HCT116 (cell line): Measurements from ENCODE around the gene IQCN. TPM values are rescaled to one million over a fixed set of nuclear protein-coding genes. Genes with fewer than 3 reads are reported as not detected.

Experiments
- ATAC-seq: fragments of 200-7000 bp; cut with Tn5 transposase; 2 replicates; pipeline ENCODE4 v1.9.1; 2020; ENCODE audit warnings: mild to moderate bottlenecking, moderate library complexity
- BruUV-seq: library from RNA; stranded (reverse); fragments of 400-500 nt; replicated peaks from 2 replicates; lab custom pipeline; 2021; lab: Mats Ljungman, UMichigan
- CTCF ChIA-PET: fragments of 300-600 bp; sonication (Branson Sonifier 250); formaldehyde crosslinking; loops from one replicate; lab custom pipeline; 2021; ENCODE audit warnings: antibody characterized with exemption; lab: Charles Lee
- POLR2A ChIA-PET: fragments of 300-600, 350-600 bp; sonication (Branson Sonifier 250); formaldehyde crosslinking; loops from one replicate; lab custom pipeline; 2021; ENCODE audit warnings: antibody characterized with exemption; lab: Charles Lee
- RAD21 ChIA-PET, 2 experiments: fragments of 300-600 bp; sonication (Branson Sonifier 250); formaldehyde crosslinking; loops; one replicate each; lab custom pipeline; 2023; ENCODE audit warnings: low total read pairs in 2 of 2; ENCODE audit not compliant: uncharacterized antibody in 2 of 2, unreplicated experiment in 2 of 2, low non-redundant PET in 1 of 2; lab: Charles Lee
- DNase-seq: peaks from one replicate; pipeline ENCODE4 v3.0.0-alpha.2; 2010; ENCODE audit warnings: low read depth, low spot score
- H2AFZ ChIP-seq: fragments of 200-600 bp; shearing (Covaris generic), sonication (generic); 2 replicates; pipeline ENCODE4 v1.6.1; 2017; ENCODE audit warnings: low read depth, mixed run types, mixed read lengths, antibody characterized with exemption, low read length; ENCODE audit not compliant: poor library complexity, severe bottlenecking
- H3K27ac ChIP-seq: 2 replicates; pipeline ENCODE4 v1.5.1; 2012; ENCODE audit warnings: low read depth, low read length
- H3K27me3 ChIP-seq: fragments of 200-600 bp; sonication (generic); 2 replicates; pipeline ENCODE4 v1.6.1; 2016; ENCODE audit warnings: mixed run types, low read length, mixed read lengths; ENCODE audit not compliant: insufficient read depth
- H3K36me3 ChIP-seq, 2 experiments: fragments of 200-500 bp in 1 of 2; fragments of 200-600 bp in 1 of 2; sonication (Bioruptor generic) in 1 of 2; sonication (generic) in 1 of 2; 2 replicates each; pipeline versions ENCODE4 v1.5.1 to v1.6.1; 2014 to 2016; ENCODE audit warnings: low read length in 2 of 2, inconsistent platforms in 1 of 2, mixed read lengths in 1 of 2, mixed run types in 1 of 2; ENCODE audit not compliant: insufficient read depth in 2 of 2, control insufficient read depth in 1 of 2
- H3K4me1 ChIP-seq, 2 experiments: fragments of 200-600 bp in 1 of 2; sonication (generic) in 1 of 2; 2 replicates each; pipeline versions ENCODE4 v1.5.1 to v1.6.1; 2012 to 2017; ENCODE audit warnings: low read length in 2 of 2, inconsistent platforms in 1 of 2, mild to moderate bottlenecking in 1 of 2, mixed read lengths in 1 of 2, mixed run types in 1 of 2, moderate library complexity in 1 of 2; ENCODE audit not compliant: insufficient read depth in 2 of 2, control insufficient read depth in 1 of 2
- H3K4me2 ChIP-seq: fragments of 200-600 bp; sonication (generic); 2 replicates; pipeline ENCODE4 v1.6.1; 2017; ENCODE audit warnings: mixed run types, low read length, mixed read lengths
- H3K4me3 ChIP-seq, 2 experiments: fragments of 200-600 bp in 1 of 2; sonication (generic) in 1 of 2; replicated peaks in 1 of 2; 2 replicates each; pipeline ENCODE4 v1.5.1; 2011 to 2016; ENCODE audit warnings: low read length in 2 of 2, control low read depth in 1 of 2, low read depth in 1 of 2, mild to moderate bottlenecking in 1 of 2, mixed read lengths in 1 of 2, mixed run types in 1 of 2
- H3K79me2 ChIP-seq: fragments of 200-600 bp; sonication (generic); 2 replicates; pipeline ENCODE4 v1.6.1; 2017; ENCODE audit warnings: mild to moderate bottlenecking, mixed run types, low read length, moderate library complexity, mixed read lengths; ENCODE audit not compliant: insufficient read depth
- H3K9ac ChIP-seq: fragments of 200-600 bp; sonication (generic); 2 replicates; pipeline ENCODE4 v1.6.1; 2016; ENCODE audit warnings: low read length, mixed read lengths
- H3K9me2 ChIP-seq: fragments of 200-600 bp; sonication (generic), shearing (Covaris generic); 2 replicates; pipeline ENCODE4 v1.6.1; 2017; ENCODE audit warnings: mixed run types, mild to moderate bottlenecking, moderate library complexity; ENCODE audit not compliant: insufficient read depth
- H3K9me3 ChIP-seq, 2 experiments: fragments of 200-500 bp in 1 of 2; fragments of 200-600 bp in 1 of 2; sonication (Bioruptor generic) in 1 of 2; sonication (generic) in 1 of 2; 2 replicates each; pipeline ENCODE4 v1.6.1; 2014 to 2017; ENCODE audit warnings: low read length in 2 of 2, mixed read lengths in 2 of 2, inconsistent platforms in 1 of 2, low read depth in 1 of 2, mild to moderate bottlenecking in 1 of 2, mixed run types in 1 of 2, moderate library complexity in 1 of 2; ENCODE audit not compliant: control insufficient read depth in 1 of 2, insufficient read depth in 1 of 2
- H4K20me1 ChIP-seq: fragments of 200-600 bp; sonication (generic), shearing (Covaris generic); 2 replicates; pipeline ENCODE4 v1.6.1; 2017; ENCODE audit warnings: mixed run types, mild to moderate bottlenecking, moderate library complexity; ENCODE audit not compliant: insufficient read depth
- ELF1 ChIP-seq: IDR thresholded peaks from 2 replicates; pipeline ENCODE4 v1.6.1; 2012; ENCODE audit warnings: low read depth, borderline replicate concordance
- EZH2phosphoT487 ChIP-seq: fragments of 200-600 bp; IDR thresholded peaks from 2 replicates; pipeline ENCODE4 v1.6.1; 2018; ENCODE audit warnings: antibody characterized with exemption, borderline replicate concordance
- POLR2A ChIP-seq: IDR thresholded peaks from 2 replicates; pipeline ENCODE4 v1.7.0; 2011; ENCODE audit warnings: borderline replicate concordance; ENCODE audit not compliant: insufficient read depth, insufficient read length; ENCODE audit errors: extremely low read depth
- RAD21 ChIP-seq: IDR thresholded peaks from 2 replicates; pipeline ENCODE4 v1.6.1; 2012; ENCODE audit warnings: low read depth, mild to moderate bottlenecking
- SIN3A ChIP-seq: IDR thresholded peaks from 2 replicates; pipeline ENCODE4 v1.6.1; 2012; ENCODE audit warnings: low read depth
- ZFX ChIP-seq: fragments of 450-650 bp; IDR thresholded peaks from 2 replicates; pipeline ENCODE4 v1.6.1; 2017
- ZNF274 ChIP-seq: fragments of 200-500 bp; sonication (Bioruptor generic); IDR thresholded peaks from 2 replicates; pipeline ENCODE4 v1.6.1; 2014; ENCODE audit warnings: mild to moderate bottlenecking, low read depth, low read length, inconsistent platforms
- intact Hi-C: fragments of 100-400 bp; cut with micrococcal nuclease; formaldehyde crosslinking; loops from 2 replicates; pipeline ENCODE4 v1.10.0; 2022
- total RNA-seq: library from RNA; stranded (reverse); gene quantifications from one replicate; pipeline ENCODE4 v1.2.1, GENCODE V29; 2021; ENCODE audit not compliant: unreplicated experiment
- TF ChIP-seq, protein P1 (sequence below): IDR thresholded peaks from 2 replicates; pipeline ENCODE4 v1.6.1; 2012
- TF ChIP-seq, protein P2 (sequence below), 3 experiments: fragments of 200-600 bp in 1 of 3; sonication (generic) in 1 of 3; IDR thresholded peaks in 2 of 3; conservative IDR thresholded peaks in 1 of 3; 2 replicates each; pipeline ENCODE4 v1.5.1; 2012 to 2017; ENCODE audit warnings: low read depth in 2 of 3, low read length in 2 of 3, antibody characterized with exemption in 1 of 3, borderline replicate concordance in 1 of 3, control low read depth in 1 of 3, mild to moderate bottlenecking in 1 of 3, mixed read lengths in 1 of 3, mixed run types in 1 of 3, moderate library complexity in 1 of 3; ENCODE audit not compliant: insufficient read depth in 1 of 3
- TF ChIP-seq, protein P3 (sequence below): IDR thresholded peaks from 2 replicates; pipeline ENCODE4 v1.6.1; 2012

Gene IQCN
- total RNA-seq, 1 experiment from 2014 or later: 4.8 TPM

DNA sequence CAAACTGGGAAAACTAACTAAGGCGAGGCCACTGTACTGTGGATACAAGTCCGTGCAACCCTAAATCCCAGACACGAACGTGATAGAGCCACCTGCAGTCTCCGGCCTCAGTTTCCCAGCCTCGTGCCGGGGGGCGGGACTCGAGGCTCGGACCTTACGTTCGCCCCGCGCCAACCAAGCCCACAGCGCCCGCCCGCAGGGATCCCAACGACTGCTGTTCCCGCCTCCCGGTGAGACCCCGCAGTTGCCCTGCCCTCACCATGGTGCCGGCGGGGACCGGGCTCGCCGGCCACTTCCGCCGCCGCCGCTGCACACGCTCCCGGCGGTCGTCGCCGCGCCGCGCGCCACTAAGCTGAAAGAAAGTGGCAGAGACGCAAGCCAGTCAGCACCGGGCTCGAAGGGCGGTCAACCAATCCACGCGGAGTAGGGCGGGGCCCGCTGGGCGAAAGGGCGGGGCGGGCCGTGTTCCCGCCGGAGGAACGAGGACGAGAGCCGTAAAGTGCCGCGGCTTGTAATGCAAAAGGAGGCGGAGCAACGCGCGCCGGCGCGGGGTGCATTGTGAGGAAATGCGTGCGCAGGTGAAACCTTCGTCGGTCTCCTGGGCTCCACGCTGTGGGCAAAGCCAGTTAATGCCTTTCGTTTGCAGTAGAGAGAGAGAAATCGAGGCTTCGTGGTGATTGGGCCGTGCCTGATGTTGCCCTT lies 48.7 kb upstream of the IQCN start, which contains the start of gene LSM4 (continued):
- TF ChIP-seq ELF1 (no peak), RAD21 (peak; percentile 69), POLR2A (peak; percentile 68), SIN3A (peak; percentile 88)
- TF ChIP-seq, protein P1, sequence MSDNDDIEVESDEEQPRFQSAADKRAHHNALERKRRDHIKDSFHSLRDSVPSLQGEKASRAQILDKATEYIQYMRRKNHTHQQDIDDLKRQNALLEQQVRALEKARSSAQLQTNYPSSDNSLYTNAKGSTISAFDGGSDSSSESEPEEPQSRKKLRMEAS: peak; percentile 81

DNA sequence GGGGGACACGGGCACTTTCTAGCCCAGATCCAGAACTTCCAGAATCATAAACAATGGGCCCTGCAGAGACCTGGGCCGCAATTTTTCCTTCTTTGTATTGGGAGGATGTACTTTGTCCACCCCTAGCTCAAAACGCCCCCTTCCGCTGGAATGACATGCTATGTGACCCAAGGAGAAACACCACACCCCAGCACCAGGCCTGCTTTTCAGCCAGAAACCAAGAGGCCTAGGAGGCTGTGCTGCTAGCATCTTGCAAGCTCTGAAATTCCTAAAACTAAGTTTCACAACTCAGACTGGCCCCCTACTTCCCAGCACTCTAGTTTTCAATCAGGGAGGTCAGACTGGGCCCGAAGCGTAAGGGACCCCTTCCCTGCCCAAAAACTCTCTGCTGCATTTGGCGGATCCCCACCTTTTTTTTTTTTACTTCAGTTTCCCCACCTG lies 48.1 kb upstream of the IQCN start:
- ChIA-PET POLR2A (interaction anchor here (0.7 to 3.7 kb wide), 11 partner anchors 12 to 92 kb away, joined by 3 to 52 read pairs (median 4); partner anchors contain the start of genes GDF15, IQCN and JUND), CTCF (interaction anchor here (0.6 to 2.5 kb wide), 6 partner anchors 18 to 134 kb away, joined by 3 to 36 read pairs (median 4); partner anchors contain the start of gene JUND)
- intact Hi-C loops: loop anchor here (10.0 kb wide), 1 partner anchor 118 kb away; the partner anchor contains the start of gene RAB3A
- DNase-seq (no peak), ATAC-seq (no peak; the same call in 1 of the 2 replicates)
- Histone ChIP-seq H3K4me3 (peak overlapping the region; percentile 78 to 97), H3K9me3 (no peaks in the 10 kb centered on the region), H3K4me1 (peaks cover 54 to 57% of the 10 kb centered on the region in 2 experiments), H3K4me2 (peak overlapping the region; percentile 87), H2AFZ (no peak overlapping the region), H3K27me3 (no peaks in the 10 kb centered on the region), H3K9me2 (no peaks in the 10 kb centered on the region), H3K36me3 (peaks cover 2 to 12% of the 10 kb centered on the region in 2 experiments; a peak in 1 of 4 replicates), H3K9ac (peak overlapping the region; percentile 98)
- TSS peak; percentile 71 for BruUV-seq
- no peak for TF ChIP-seq ZNF274
- no peak for TF ChIP-seq EZH2phosphoT487
- peak; percentile 53 for TF ChIP-seq RAD21
- peak; percentile 73; the same call in 1 of the 2 replicates for TF ChIP-seq ZFX
- no peak for TF ChIP-seq POLR2A
- TF ChIP-seq, protein P2, sequence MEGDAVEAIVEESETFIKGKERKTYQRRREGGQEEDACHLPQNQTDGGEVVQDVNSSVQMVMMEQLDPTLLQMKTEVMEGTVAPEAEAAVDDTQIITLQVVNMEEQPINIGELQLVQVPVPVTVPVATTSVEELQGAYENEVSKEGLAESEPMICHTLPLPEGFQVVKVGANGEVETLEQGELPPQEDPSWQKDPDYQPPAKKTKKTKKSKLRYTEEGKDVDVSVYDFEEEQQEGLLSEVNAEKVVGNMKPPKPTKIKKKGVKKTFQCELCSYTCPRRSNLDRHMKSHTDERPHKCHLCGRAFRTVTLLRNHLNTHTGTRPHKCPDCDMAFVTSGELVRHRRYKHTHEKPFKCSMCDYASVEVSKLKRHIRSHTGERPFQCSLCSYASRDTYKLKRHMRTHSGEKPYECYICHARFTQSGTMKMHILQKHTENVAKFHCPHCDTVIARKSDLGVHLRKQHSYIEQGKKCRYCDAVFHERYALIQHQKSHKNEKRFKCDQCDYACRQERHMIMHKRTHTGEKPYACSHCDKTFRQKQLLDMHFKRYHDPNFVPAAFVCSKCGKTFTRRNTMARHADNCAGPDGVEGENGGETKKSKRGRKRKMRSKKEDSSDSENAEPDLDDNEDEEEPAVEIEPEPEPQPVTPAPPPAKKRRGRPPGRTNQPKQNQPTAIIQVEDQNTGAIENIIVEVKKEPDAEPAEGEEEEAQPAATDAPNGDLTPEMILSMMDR (IDR thresholded peaks at IDR 0.05 in 2 of 3, conservative IDR thresholded peaks at IDR 0.05 in 1 of 3; ENCODE audit: borderline replicate concordance in 1 of 3, insufficient read depth in 1 of 3, low read depth in 2 of 3, low read length in 2 of 3): peak in 2 of 3 experiments; percentile 14 to 17; a peak in 1 of 6 replicates
- TF ChIP-seq, protein P3, sequence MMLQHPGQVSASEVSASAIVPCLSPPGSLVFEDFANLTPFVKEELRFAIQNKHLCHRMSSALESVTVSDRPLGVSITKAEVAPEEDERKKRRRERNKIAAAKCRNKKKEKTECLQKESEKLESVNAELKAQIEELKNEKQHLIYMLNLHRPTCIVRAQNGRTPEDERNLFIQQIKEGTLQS: no peak
- TF ChIP-seq, all 23 proteins: peak for 3
- Histone ChIP-seq H4K20me1 (no peaks in the 10 kb centered on the region), H3K79me2 (peaks cover 55% of the 10 kb centered on the region), H3K27ac (peak overlapping the region; percentile 93)
- RAD21 ChIA-PET: interaction anchor here (0.6 to 1.9 kb wide), 6 partner anchors 18 to 349 kb away, joined by 3 to 6 read pairs (median 4); no protein-coding TSS in a partner anchor
